HepG2 (cell line): Measurements from ENCODE around the gene ALG9. TPM values are rescaled to one million over a fixed set of nuclear protein-coding genes. Genes with fewer than 3 reads are reported as not detected.

Experiments used
- CREM ChIP-seq, 2 experiments: sonication (generic) in 1 of 2; formaldehyde crosslinking in 1 of 2; IDR thresholded peaks; 2 replicates each; pipeline versions ENCODE4 v1.4.0 to v1.6.1; 2016 to 2020; ENCODE audit warnings: antibody characterized with exemption in 1 of 2, mild to moderate bottlenecking in 1 of 2, missing genetic modification reagents in 1 of 2
- GMEB1 ChIP-seq: sonication (generic); formaldehyde crosslinking; IDR thresholded peaks from 2 replicates; pipeline ENCODE4 v1.5.1; 2020; ENCODE audit warnings: missing genetic modification reagents, mild to moderate bottlenecking, borderline replicate concordance
- HHEX ChIP-seq: IDR thresholded peaks from 2 replicates; pipeline ENCODE4 v1.6.1; 2016; ENCODE audit warnings: control low read depth
- IRX3 ChIP-seq: sonication (generic); formaldehyde crosslinking; IDR thresholded peaks from 2 replicates; pipeline ENCODE4 v1.8.1; 2023; ENCODE audit warnings: mild to moderate bottlenecking, low read depth, missing genetic modification reagents, borderline replicate concordance
- LCORL ChIP-seq, 2 experiments: fragments of 450-650 bp in 1 of 2; sonication (generic) in 1 of 2; formaldehyde crosslinking in 1 of 2; IDR thresholded peaks; 2 replicates each; pipeline versions ENCODE4 v1.5.0 to v1.6.1; 2017 to 2020; ENCODE audit warnings: antibody characterized with exemption in 1 of 2, missing genetic modification reagents in 1 of 2
- MTA1 ChIP-seq: sonication (generic); formaldehyde crosslinking; IDR thresholded peaks from 2 replicates; pipeline ENCODE4 v1.4.0; 2020; ENCODE audit warnings: missing genetic modification reagents, mild to moderate bottlenecking, borderline replicate concordance
- MXD4 ChIP-seq: IDR thresholded peaks from 2 replicates; pipeline ENCODE4 v1.6.1; 2016; ENCODE audit warnings: mild to moderate bottlenecking, missing biosample characterization, missing genetic modification reagents
- ZBTB46 ChIP-seq: sonication (generic); formaldehyde crosslinking; IDR thresholded peaks from 2 replicates; pipeline ENCODE4 v1.4.0; 2020; ENCODE audit warnings: mild to moderate bottlenecking, missing genetic modification reagents, borderline replicate concordance
- ZNF337 ChIP-seq: sonication (generic); formaldehyde crosslinking; IDR thresholded peaks from 2 replicates; pipeline ENCODE4 v1.5.1; 2020; ENCODE audit warnings: missing genetic modification reagents, low read depth, mild to moderate bottlenecking, borderline replicate concordance
- ZNF33B ChIP-seq: sonication (generic); formaldehyde crosslinking; IDR thresholded peaks from 2 replicates; pipeline ENCODE4 v1.5.1; 2020; ENCODE audit warnings: mild to moderate bottlenecking, missing genetic modification reagents
- ZNF460 ChIP-seq: sonication (generic); formaldehyde crosslinking; IDR thresholded peaks from 2 replicates; pipeline ENCODE4 v1.5.1; 2020; ENCODE audit warnings: missing genetic modification reagents, mild to moderate bottlenecking, borderline replicate concordance
- polyA plus RNA-seq, 8 experiments: library from polyadenylated mRNA; depleted of rRNA in 3 of 8; stranded (reverse) in 7 of 8; unstranded in 1 of 8; fragments of >200 nt; fragmentation: Illumina TruSeq in 4 of 8; extraction: Trizol in 4 of 8; gene quantifications; 2 replicates each; pipeline versions ENCODE4 v1.2.1 to v1.2.3, GENCODE V29; 2011 to 2016; ENCODE audit warnings: low read depth in 4 of 8, missing spikeins in 1 of 8, mixed read lengths in 1 of 8; ENCODE audit not compliant: insufficient read depth in 1 of 8
- total RNA-seq, 5 experiments: library from RNA; depleted of rRNA; stranded (reverse); fragments of >200 nt; fragmentation: Illumina TruSeq; extraction: Trizol; gene quantifications; 2 replicates each; pipeline ENCODE4 v1.2.3, GENCODE V29; 2016; ENCODE audit warnings: low read depth in 1 of 5
- TF ChIP-seq, protein P1 (sequence below): IDR thresholded peaks from 2 replicates; pipeline ENCODE4 v1.6.1; 2016; ENCODE audit warnings: missing compliant biosample characterization, missing genetic modification reagents, borderline replicate concordance
- TF ChIP-seq, protein P2 (sequence below): sonication (generic); formaldehyde crosslinking; IDR thresholded peaks from 2 replicates; pipeline ENCODE4 v1.9.0; 2022; ENCODE audit warnings: missing genetic modification reagents, mild to moderate bottlenecking, borderline replicate concordance
- TF ChIP-seq, protein P3 (sequence below): sonication (generic); formaldehyde crosslinking; IDR thresholded peaks from 2 replicates; pipeline ENCODE4 v1.5.1; 2020; ENCODE audit warnings: missing genetic modification reagents, mild to moderate bottlenecking, borderline replicate concordance
- TF ChIP-seq, protein P4 (sequence below): sonication (generic); formaldehyde crosslinking; IDR thresholded peaks from 2 replicates; pipeline ENCODE4 v1.4.0; 2020; ENCODE audit warnings: mild to moderate bottlenecking, missing genetic modification reagents

Gene ALG9
- total and polyA plus RNA-seq, 2 of the 13 experiments (the other 11 are each of a cell fraction or from before 2014, with no cell fraction given) = 39.4 to 40.6 TPM

- TF ChIP-seq GMEB1 (CRISPR knock-in tag) (peak; percentile 74; the same call in 1 of the 2 replicates), ZNF33B (CRISPR knock-in tag) (no peak), ZNF337 (CRISPR knock-in tag) (0 out of 2 replicates have a peak, but pooled peaks have one; percentile 43), MXD4 (peak; percentile 55), MTA1 (CRISPR knock-in tag) (peak; percentile 81; the same call in 1 of the 2 replicates), HHEX (0 out of 2 replicates have a peak, but pooled peaks have one; percentile 15), ZNF460 (CRISPR knock-in tag) (peak; percentile 10; the same call in 1 of the 2 replicates), ZBTB46 (CRISPR knock-in tag) (no peak), LCORL (IDR thresholded peaks at IDR 0.05) (no peak), LCORL (CRISPR knock-in tag; IDR thresholded peaks at IDR 0.05) (peak; percentile 67; the same call in 1 of the 2 replicates), IRX3 (CRISPR knock-in tag) (no peak), CREM (IDR thresholded peaks at IDR 0.05) (peak; percentile 99), CREM (CRISPR knock-in tag; IDR thresholded peaks at IDR 0.05) (peak; percentile 90)
- TF ChIP-seq, protein P1, sequence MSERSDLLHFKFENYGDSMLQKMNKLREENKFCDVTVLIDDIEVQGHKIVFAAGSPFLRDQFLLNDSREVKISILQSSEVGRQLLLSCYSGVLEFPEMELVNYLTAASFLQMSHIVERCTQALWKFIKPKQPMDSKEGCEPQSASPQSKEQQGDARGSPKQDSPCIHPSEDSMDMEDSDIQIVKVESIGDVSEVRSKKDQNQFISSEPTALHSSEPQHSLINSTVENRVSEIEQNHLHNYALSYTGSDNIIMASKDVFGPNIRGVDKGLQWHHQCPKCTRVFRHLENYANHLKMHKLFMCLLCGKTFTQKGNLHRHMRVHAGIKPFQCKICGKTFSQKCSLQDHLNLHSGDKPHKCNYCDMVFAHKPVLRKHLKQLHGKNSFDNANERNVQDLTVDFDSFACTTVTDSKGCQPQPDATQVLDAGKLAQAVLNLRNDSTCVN (CRISPR knock-in tag) = peak; percentile 51; the same call in 1 of the 2 replicates
- TF ChIP-seq, protein P2, sequence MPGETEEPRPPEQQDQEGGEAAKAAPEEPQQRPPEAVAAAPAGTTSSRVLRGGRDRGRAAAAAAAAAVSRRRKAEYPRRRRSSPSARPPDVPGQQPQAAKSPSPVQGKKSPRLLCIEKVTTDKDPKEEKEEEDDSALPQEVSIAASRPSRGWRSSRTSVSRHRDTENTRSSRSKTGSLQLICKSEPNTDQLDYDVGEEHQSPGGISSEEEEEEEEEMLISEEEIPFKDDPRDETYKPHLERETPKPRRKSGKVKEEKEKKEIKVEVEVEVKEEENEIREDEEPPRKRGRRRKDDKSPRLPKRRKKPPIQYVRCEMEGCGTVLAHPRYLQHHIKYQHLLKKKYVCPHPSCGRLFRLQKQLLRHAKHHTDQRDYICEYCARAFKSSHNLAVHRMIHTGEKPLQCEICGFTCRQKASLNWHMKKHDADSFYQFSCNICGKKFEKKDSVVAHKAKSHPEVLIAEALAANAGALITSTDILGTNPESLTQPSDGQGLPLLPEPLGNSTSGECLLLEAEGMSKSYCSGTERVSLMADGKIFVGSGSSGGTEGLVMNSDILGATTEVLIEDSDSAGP (CRISPR knock-in tag) = peak; percentile 88; the same call in 1 of the 2 replicates
- TF ChIP-seq, protein P3, sequence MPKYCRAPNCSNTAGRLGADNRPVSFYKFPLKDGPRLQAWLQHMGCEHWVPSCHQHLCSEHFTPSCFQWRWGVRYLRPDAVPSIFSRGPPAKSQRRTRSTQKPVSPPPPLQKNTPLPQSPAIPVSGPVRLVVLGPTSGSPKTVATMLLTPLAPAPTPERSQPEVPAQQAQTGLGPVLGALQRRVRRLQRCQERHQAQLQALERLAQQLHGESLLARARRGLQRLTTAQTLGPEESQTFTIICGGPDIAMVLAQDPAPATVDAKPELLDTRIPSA (CRISPR knock-in tag) = no peak
- TF ChIP-seq, protein P4, sequence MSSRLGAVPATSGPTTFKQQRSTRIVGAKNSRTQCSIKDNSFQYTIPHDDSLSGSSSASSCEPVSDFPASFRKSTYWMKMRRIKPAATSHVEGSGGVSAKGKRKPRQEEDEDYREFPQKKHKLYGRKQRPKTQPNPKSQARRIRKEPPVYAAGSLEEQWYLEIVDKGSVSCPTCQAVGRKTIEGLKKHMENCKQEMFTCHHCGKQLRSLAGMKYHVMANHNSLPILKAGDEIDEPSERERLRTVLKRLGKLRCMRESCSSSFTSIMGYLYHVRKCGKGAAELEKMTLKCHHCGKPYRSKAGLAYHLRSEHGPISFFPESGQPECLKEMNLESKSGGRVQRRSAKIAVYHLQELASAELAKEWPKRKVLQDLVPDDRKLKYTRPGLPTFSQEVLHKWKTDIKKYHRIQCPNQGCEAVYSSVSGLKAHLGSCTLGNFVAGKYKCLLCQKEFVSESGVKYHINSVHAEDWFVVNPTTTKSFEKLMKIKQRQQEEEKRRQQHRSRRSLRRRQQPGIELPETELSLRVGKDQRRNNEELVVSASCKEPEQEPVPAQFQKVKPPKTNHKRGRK = no peak
Observed at GRCh38 chr11:111878849-111879636, 7.7 kb upstream of the ALG9 start, which contains the start of the genes CFAP68 and FDXACB1 (continued).
